Raji (cell line): ENCODE data around the gene ABTB2.

Experiments
- POLR2A ChIP-seq: IDR thresholded peaks from 2 replicates; pipeline ENCODE4 v1.6.1; 2011; ENCODE audit warnings: low read depth, low read length, control low read depth; ENCODE audit not compliant: insufficient read depth

The ABTB2 gene

GRCh38 chr11:34151166-34151565 is 206.6 kb downstream of the ABTB2 start:
- no peak for TF ChIP-seq POLR2A

GRCh38 chr11:34150494-34151151 is 207.2 kb downstream of the ABTB2 start:
- TF ChIP-seq POLR2A = no peak

GRCh38 chr11:34149786-34150185 is 208.0 kb downstream of the ABTB2 start:
- TF ChIP-seq POLR2A = no peak

DNA sequence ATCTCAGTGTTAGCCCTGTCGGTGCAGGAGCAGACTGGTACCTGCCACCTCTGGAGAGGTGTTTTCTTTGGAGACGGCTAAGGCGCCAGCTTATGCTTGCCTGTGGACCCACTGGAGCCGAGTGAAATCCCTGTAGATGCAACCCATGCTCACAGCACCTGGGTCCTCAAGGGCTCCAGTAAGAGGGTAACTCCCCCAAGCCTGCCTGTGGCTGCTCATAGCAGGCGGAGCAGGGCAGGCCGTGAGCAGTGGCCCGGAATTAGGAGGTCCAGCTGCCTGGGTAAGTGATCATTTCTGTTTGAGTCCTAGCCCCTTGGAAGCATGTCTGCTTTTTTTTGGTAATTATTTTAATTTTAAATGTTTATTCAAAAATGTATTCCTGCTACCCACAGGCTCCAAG is 208.5 kb downstream of the ABTB2 start:
- TF ChIP-seq POLR2A = no peak

GRCh38 chr11:34148504-34149165 is 209.2 kb downstream of the ABTB2 start:
- no peak for TF ChIP-seq POLR2A

DNA sequence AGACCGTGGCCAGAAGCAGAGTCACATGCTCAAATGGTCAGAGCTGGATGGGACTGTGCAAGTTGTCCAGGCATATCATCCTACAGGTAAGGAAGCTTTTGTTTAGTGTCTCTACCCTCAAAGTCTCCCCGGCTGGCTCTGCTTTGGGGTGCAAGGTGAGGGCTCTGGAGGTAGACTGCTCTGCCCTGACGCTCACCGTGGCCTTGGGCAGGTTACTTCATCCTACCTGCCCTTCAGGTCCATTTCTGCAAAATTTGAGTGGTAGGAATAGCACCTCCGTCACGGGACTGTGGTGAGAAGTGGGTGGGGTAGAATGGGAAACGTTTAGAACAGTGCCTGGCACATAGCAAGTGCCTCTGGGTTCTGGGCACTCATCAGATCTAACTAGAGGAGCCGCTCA is 210.2 kb downstream of the ABTB2 start:
- no peak for TF ChIP-seq POLR2A

DNA sequence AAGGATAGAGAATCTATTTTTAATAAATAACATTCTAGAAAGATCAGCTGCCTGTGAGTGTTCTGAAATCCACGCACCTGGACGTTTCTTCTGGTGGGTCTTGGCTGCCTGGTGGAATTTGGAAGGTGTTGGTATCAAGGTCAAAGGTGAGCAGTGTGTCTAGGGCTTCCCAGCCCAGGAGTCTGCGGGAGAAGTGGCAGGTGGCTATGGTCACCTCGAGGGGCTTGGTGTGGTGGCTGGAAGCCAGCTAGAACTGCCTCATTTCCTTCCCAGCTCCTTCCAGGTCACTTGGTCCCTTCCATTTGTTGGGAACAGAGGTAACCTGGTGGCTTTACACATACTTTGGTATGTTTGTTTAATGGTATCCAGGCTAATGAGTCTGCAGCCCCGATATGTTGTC is 210.9 kb downstream of the ABTB2 start:
- TF ChIP-seq POLR2A = no peak

GRCh38 chr11:34146411-34146810 is 211.4 kb downstream of the ABTB2 start:
- TF ChIP-seq POLR2A = no peak

- no peak for TF ChIP-seq POLR2A
These were observed 211.9 kb downstream of the ABTB2 start for GRCh38 chr11:34145847-34146381.

DNA sequence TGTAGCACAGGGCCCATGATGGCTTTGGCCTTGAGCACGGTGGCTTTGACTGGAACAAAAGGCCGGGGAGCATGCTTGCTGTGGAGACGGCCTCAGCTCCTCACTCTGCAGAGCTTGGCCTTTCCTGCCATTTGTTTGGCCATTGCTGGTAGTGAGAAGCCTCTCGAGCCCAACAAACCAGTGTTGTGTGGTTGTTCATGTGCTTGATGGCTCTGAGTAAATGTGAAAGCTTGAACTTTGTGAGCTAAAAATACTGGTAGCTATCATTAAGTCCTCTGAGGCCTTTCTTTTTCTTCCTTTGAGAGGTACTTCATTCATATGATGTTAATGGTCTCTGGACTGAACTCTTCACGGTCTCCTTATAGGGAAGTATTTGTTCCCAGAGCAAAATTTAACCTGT is 212.7 kb downstream of the ABTB2 start:
- TF ChIP-seq POLR2A = no peak

DNA sequence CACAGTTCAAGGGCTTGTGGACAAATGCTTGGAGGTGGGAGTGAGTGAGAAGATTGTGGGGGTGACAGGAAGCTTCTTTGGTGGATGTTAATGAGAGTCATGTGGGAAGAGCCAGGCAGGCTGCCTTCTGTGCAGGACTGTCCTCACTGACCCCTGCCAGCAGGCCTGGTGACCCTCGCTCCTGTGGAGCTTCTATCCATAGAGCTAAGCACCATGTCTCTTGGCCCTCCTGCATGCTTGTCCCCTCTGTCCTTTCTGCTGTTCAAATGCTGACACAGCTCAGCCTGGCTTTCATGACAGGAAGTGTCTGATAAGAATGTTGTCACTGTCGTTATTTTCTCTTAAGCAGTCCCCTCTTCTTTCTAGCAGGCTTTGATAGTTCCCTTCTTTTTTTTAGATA is 214.8 kb downstream of the ABTB2 start:
- no peak for TF ChIP-seq POLR2A

- no peak for TF ChIP-seq POLR2A
These were observed 217.7 kb downstream of the ABTB2 start for GRCh38 chr11:34140149-34140548.

- TF ChIP-seq POLR2A = no peak
These were observed 218.5 kb downstream of the ABTB2 start for GRCh38 chr11:34139346-34139745.

DNA sequence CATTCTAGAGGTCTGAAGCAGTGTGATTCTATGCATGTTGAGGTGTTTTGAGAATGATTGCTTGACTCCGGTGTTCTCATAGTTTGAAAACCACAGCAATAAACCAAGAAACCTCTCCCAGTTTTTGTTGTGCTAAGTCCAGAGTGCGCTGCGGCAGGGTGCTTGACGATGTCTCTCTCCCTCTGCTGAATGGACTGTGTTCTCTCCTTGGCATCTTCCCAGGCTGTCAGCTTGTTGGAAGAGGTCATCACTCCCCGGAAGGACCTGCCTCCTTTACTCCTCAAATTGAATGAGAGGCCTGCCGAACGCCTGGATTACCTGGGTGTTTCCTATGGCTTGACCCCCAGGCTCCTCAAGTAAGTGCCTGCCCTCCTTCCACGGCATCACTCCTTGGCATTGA is 221.4 kb downstream of the ABTB2 start:
- TF ChIP-seq POLR2A = no peak

DNA sequence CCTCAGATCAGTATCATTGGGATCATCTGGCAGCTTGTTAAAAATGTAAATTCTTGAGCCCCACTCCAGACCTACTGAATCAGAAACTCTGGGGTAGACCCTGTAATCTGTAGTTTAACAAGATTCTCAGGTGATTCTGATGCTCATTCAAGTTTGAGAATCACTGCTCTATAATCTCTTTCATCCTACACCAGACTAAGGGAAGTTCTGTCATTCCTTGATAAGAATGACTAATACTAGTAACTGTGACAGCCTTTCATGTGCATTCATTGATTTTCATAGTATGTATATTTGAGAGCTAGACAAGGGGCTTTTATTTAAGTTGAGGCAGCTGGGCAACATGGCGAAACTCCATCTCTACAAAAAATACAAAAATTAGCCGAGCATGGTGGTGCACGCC is 222.4 kb downstream of the ABTB2 start:
- no peak for TF ChIP-seq POLR2A

DNA sequence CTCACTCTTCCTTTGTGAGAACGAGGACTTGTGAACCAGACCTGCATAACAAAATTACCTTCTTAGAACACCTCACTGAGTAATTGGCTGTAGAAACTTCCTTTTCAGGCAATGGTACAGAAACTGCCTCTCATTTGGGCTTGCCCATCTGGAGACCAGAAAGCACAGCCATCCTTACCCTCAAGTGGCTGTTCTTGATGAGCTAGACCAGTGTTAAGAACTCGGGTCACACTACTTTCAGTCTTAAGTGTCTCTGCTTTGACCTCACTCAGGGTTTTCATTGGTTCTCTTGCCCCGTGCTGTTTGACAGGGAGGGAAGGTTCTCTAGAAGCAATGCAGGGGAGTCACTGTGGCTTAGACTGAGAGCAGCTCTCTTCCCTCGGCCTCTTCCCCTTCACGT is 223.0 kb downstream of the ABTB2 start:
- no peak for TF ChIP-seq POLR2A
